ENCODE measurements around the gene DLGAP4.

The DLGAP4 gene

GRCh38 chr20:36367907-36368799 lies 62.0 kb downstream of the DLGAP4 start:
- no peak for DNase-seq (ENCODE audit: low read depth)
- H3K4me3 ChIP-seq (ENCODE audit: control insufficient read depth, low read depth, low read length), result no peak overlapping the region
- no peak for TF ChIP-seq CTCF (IDR thresholded peaks at IDR 0.05; ENCODE audit: control insufficient read depth, insufficient read depth, low read depth, low read length, missing control alignments)

- no peak for DNase-seq (ENCODE audit: low read depth)
- H3K4me3 ChIP-seq (ENCODE audit: control insufficient read depth, low read depth, low read length), result no peak overlapping the region
- no peak for TF ChIP-seq CTCF (IDR thresholded peaks at IDR 0.05; ENCODE audit: control insufficient read depth, insufficient read depth, low read depth, low read length, missing control alignments)
These were observed 62.7 kb downstream of the DLGAP4 start for GRCh38 chr20:36368869-36369268.

GRCh38 chr20:36369739-36370138 lies 63.6 kb downstream of the DLGAP4 start:
- H3K4me3 ChIP-seq (ENCODE audit: control insufficient read depth, low read depth, low read length), result no peak overlapping the region
- no peak for DNase-seq (ENCODE audit: low read depth)

GRCh38 chr20:36370991-36371790 lies 65.1 kb downstream of the DLGAP4 start:
- no peak overlapping the region for H3K4me3 ChIP-seq (ENCODE audit: control insufficient read depth, low read depth, low read length)
- no peak for TF ChIP-seq CTCF (IDR thresholded peaks at IDR 0.05; ENCODE audit: control insufficient read depth, insufficient read depth, low read depth, low read length, missing control alignments)
- DNase-seq (ENCODE audit: low read depth), result no peak

More at GRCh38 chr20:36369739-36370138, 63.6 kb downstream of the DLGAP4 start:
- TF ChIP-seq CTCF (IDR thresholded peaks at IDR 0.05; ENCODE audit: control insufficient read depth, insufficient read depth, low read depth, low read length, missing control alignments), result no peak

GRCh38 chr20:36372666-36373065 lies 66.5 kb downstream of the DLGAP4 start:
- DNase-seq (ENCODE audit: low read depth), result no peak
- H3K4me3 ChIP-seq (ENCODE audit: control insufficient read depth, low read depth, low read length), result no peak overlapping the region
- TF ChIP-seq CTCF (IDR thresholded peaks at IDR 0.05; ENCODE audit: control insufficient read depth, insufficient read depth, low read depth, low read length, missing control alignments), result no peak

- no peak for DNase-seq (ENCODE audit: low read depth)
- TF ChIP-seq CTCF (IDR thresholded peaks at IDR 0.05; ENCODE audit: control insufficient read depth, insufficient read depth, low read depth, low read length, missing control alignments), result no peak
These were observed 67.0 kb downstream of the DLGAP4 start for GRCh38 chr20:36373089-36373488.

More at GRCh38 chr20:36373089-36373488, 67.0 kb downstream of the DLGAP4 start:
- no peak overlapping the region for H3K4me3 ChIP-seq (ENCODE audit: control insufficient read depth, low read depth, low read length)

All from AG09309 (cell line).